ENCODE results near the gene BIRC5.
A peak's percentile ranks its signal among the peaks of the same experiment; 100 is the strongest.

The BIRC5 gene

GRCh38 chr17:78225088-78225865 lies 11.2 kb downstream of the BIRC5 start:
- peak; percentile 73 for DNase-seq (ENCODE audit: low spot score)

- DNase-seq (ENCODE audit: low spot score), result no peak
Observed at GRCh38 chr17:78226055-78226758, 12.2 kb downstream of the BIRC5 start.

- DNase-seq (ENCODE audit: low spot score), result no peak
Observed at GRCh38 chr17:78226759-78227454, 12.9 kb downstream of the BIRC5 start.

- peak; percentile 77 for DNase-seq (ENCODE audit: low spot score)
Observed at GRCh38 chr17:78227455-78227916, 13.4 kb downstream of the BIRC5 start.

- DNase-seq (ENCODE audit: low spot score), result no peak
Observed at GRCh38 chr17:78228176-78228575, 14.1 kb downstream of the BIRC5 start.

GRCh38 chr17:78230252-78230962 lies 16.4 kb downstream of the BIRC5 start:
- no peak for DNase-seq (ENCODE audit: low spot score)

GRCh38 chr17:78230996-78231935 lies 17.2 kb downstream of the BIRC5 start, which contains the start of gene TMEM235:
Gene TMEM235 (plus strand): TSS chr17:78231631. CDS start chr17:78232024, 393 bp downstream.
- no peak for DNase-seq (ENCODE audit: low spot score)

- no peak for DNase-seq (ENCODE audit: low spot score)
Observed at GRCh38 chr17:78231991-78232858, 18.2 kb downstream of the BIRC5 start.

GRCh38 chr17:78232859-78233173 lies 18.8 kb downstream of the BIRC5 start:
- DNase-seq (ENCODE audit: low spot score), result no peak

- no peak for DNase-seq (ENCODE audit: low spot score)
Observed at GRCh38 chr17:78233678-78234077, 19.6 kb downstream of the BIRC5 start.

GRCh38 chr17:78234261-78234865 lies 20.3 kb downstream of the BIRC5 start:
- no peak for DNase-seq (ENCODE audit: low spot score)

- DNase-seq (ENCODE audit: low spot score), result peak; percentile 91
Observed at GRCh38 chr17:78235022-78235421, 21.0 kb downstream of the BIRC5 start.

- no peak for DNase-seq (ENCODE audit: low spot score)
Observed at GRCh38 chr17:78235885-78236284, 21.8 kb downstream of the BIRC5 start.

- DNase-seq (ENCODE audit: low spot score), result no peak
Observed at GRCh38 chr17:78236362-78237127, 22.5 kb downstream of the BIRC5 start.

GRCh38 chr17:78237401-78238012 lies 23.5 kb downstream of the BIRC5 start:
- peak; percentile 97 for DNase-seq (ENCODE audit: low spot score)

- DNase-seq (ENCODE audit: low spot score), result no peak
Observed at GRCh38 chr17:78238823-78239488, 24.9 kb downstream of the BIRC5 start.

GRCh38 chr17:78239489-78239931 lies 25.5 kb downstream of the BIRC5 start:
- no peak for DNase-seq (ENCODE audit: low spot score)
